Ascending aorta (tissue), 2 donors: Measurements from ENCODE around the gene AACS. TPM values are rescaled to one million over a fixed set of nuclear protein-coding genes. Genes with fewer than 3 reads are reported as not detected.
"Not testable (repeated sequence)": the region's sequence is repeated elsewhere in the genome, so short reads cannot be mapped to it uniquely, and the experiment has no call there.

Source experiments
- DNase-seq, 2 donors: peaks; one replicate each; pipeline ENCODE4 v3.0.0-alpha.2; 2019; ENCODE audit warnings: low spot score in 2 of 2
- H3K27ac ChIP-seq, 2 donors: fragments of 200-600 bp; sonication (generic); one replicate each; pipeline ENCODE4 v1.5.1; 2016 to 2017; ENCODE audit warnings: mild to moderate bottlenecking in 1 of 2
- H3K27me3 ChIP-seq: fragments of 200-600 bp; sonication (generic); one replicate; pipeline ENCODE4 v1.5.1; 2017
- H3K36me3 ChIP-seq, 2 donors: fragments of 200-600 bp; sonication (generic); one replicate each; pipeline ENCODE4 v1.5.1; 2016
- H3K4me1 ChIP-seq, 2 donors: fragments of 200-600 bp; sonication (generic); one replicate each; pipeline ENCODE4 v1.5.1; 2016 to 2017; ENCODE audit warnings: mild to moderate bottlenecking in 1 of 2
- H3K4me3 ChIP-seq, 2 donors: fragments of 200-600 bp; sonication (generic); one replicate each; pipeline ENCODE4 v1.5.1; 2016 to 2017; ENCODE audit warnings: mild to moderate bottlenecking in 1 of 2
- H3K9me3 ChIP-seq, 2 donors: fragments of 200-600 bp; sonication (generic); one replicate each; pipeline ENCODE4 v1.5.1; 2016
- CTCF ChIP-seq, 3 experiments: fragments of 200-600 bp in 2 of 3; fragments of 450-650 bp in 1 of 3; sonication (generic) in 2 of 3; IDR thresholded peaks; one replicate each; pipeline ENCODE4 v1.5.1; 2016 to 2019; ENCODE audit warnings: antibody characterized with exemption in 3 of 3, mild to moderate bottlenecking in 1 of 3, moderate library complexity in 1 of 3
- intact Hi-C: fragments of 100-400 bp; cut with DNase I; formaldehyde crosslinking; loops from one replicate; pipeline ENCODE4 v1.15.1; 2023
- total RNA-seq: library from RNA; depleted of rRNA; stranded (reverse); fragments of >200 nt; gene quantifications from one replicate; pipeline ENCODE4 v1.1.0, GENCODE V29; 2016

Gene AACS
- total RNA-seq, 1 donor from 2014 or later = 7.0 TPM

GRCh38 chr12:125070112-125070511 lies 4.9 kb downstream of the AACS start:
- Histone ChIP-seq H3K27ac (no peak overlapping the region), H3K9me3 (no peaks in the 10 kb centered on the region), H3K4me1 (peaks cover 4 to 6% of the 10 kb centered on the region in 2 donors), H3K36me3 (peaks cover 0 to 6% of the 10 kb centered on the region in 2 donors), H3K27me3 (no peaks in the 10 kb centered on the region), H3K4me3 (no peak overlapping the region)
- DNase-seq = no peak
- intact Hi-C loops = no loop called here
- TF ChIP-seq CTCF (IDR thresholded peaks at IDR 0.05) = no peak

DNA sequence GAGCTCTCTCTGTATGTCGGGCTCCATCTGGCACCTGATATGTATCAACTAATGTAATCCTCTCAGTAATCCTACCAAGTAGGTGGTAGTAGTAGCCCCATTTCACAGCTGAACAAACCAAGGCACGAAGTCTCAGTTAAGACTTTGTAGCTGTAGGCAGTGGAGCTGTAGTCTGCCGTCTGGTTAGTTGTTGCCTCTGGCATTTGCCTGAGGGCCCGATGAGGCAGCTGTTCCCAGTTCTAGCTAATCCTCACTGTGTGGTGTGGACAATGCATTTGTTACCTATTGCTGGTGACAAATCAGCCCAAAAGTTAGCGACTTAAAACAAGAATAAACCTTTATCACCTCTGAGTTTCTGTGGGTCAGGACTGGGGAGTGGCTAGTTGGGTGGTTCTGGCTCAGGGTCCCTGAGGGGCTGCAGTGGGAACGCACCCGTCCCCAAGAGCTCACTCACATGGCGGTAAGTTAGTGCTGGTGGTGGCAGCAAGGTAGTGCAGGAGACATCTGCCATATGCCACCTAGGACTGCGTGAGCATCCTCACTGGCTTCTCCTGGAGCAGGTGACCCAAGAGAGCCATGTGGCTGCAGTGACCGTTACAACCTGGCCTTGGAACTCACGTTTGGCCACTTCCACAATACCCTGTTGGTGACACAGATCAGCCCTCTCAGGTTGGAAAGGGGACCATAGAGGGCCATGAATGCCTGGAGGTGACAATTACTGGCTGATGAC lies 5.6 kb downstream of the AACS start:
- no peak for TF ChIP-seq CTCF (IDR thresholded peaks at IDR 0.05)
- Histone ChIP-seq H3K4me1 (peaks cover 0 to 5% of the 10 kb centered on the region in 2 donors), H3K9me3 (no peaks in the 10 kb centered on the region), H3K27me3 (no peaks in the 10 kb centered on the region), H3K27ac (no peak overlapping the region), H3K4me3 (no peak overlapping the region), H3K36me3 (peaks cover 0 to 8% of the 10 kb centered on the region in 2 donors)
- intact Hi-C loops = no loop called here
- no peak for DNase-seq

DNA sequence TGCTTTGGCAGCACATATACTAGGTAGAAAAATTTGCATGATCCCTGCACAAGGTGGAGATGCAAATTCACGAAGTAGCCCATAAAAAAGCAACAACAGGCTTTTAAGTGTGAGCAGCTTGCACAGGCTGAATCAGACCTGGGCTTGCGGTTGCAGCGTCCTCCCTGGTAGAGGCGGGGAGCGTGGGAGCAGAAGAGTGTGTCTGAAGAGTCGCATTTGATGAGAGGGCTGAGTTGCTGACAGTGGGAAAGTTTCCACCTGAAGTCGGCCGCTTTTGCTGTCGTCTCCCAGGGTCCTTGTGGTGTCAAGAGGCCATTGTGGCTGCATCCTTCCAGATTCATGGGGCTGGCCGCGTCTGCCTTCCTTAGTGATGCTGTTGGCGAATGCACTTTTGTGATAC lies 6.2 kb downstream of the AACS start:
- intact Hi-C loops = no loop called here
- H3K27ac ChIP-seq = no peak overlapping the region
- no peak overlapping the region for H3K4me3 ChIP-seq
- no peak for DNase-seq
- H3K36me3 ChIP-seq = peaks cover 2 to 14% of the 10 kb centered on the region in 2 donors
- peaks cover 0 to 4% of the 10 kb centered on the region in 2 donors for H3K4me1 ChIP-seq
- TF ChIP-seq CTCF (IDR thresholded peaks at IDR 0.05) = no peak
- H3K27me3 ChIP-seq = no peaks in the 10 kb centered on the region
- no peaks in the 10 kb centered on the region for H3K9me3 ChIP-seq

GRCh38 chr12:125072496-125072895 lies 7.3 kb downstream of the AACS start:
- Histone ChIP-seq H3K36me3 (peaks cover 6 to 24% of the 10 kb centered on the region in 2 donors), H3K27me3 (no peaks in the 10 kb centered on the region), H3K4me1 (no peaks in the 10 kb centered on the region), H3K27ac (no peak overlapping the region), H3K9me3 (no peaks in the 10 kb centered on the region), H3K4me3 (no peak overlapping the region)
- intact Hi-C loops = no loop called here
- TF ChIP-seq CTCF (IDR thresholded peaks at IDR 0.05) = no peak
- DNase-seq = no peak

GRCh38 chr12:125074294-125074693 lies 9.1 kb downstream of the AACS start:
- intact Hi-C loops, H3K9me3 ChIP-seq, H3K27ac ChIP-seq, H3K4me3 ChIP-seq, H3K4me1 ChIP-seq, H3K27me3 ChIP-seq, DNase-seq: not testable (repeated sequence)
- peaks cover 12 to 27% of the 10 kb centered on the region in 2 donors for H3K36me3 ChIP-seq

DNA sequence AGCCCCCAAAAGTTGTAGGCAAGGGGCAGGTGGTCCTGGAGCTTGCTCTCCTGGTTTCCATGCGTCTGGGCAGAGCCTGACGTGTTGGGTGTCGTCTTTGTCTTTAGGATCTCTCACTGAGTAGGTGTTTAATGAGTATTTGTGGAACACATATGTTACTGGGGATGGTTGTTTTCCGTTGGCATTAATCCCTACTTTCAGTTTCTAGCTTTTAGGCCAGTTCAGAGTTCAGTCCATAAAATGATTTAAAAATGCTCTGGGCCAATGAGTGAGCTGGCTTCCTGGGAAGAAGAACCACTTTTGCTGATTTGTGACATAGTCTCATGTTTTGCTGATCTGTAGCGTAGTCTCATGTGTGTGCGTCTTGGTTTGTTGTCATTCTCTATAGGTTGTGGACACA lies 10.9 kb downstream of the AACS start:
- Histone ChIP-seq H3K36me3 (peaks cover 13 to 31% of the 10 kb centered on the region in 2 donors), H3K27ac (no peak overlapping the region)

More for the DNA sequence above, 10.9 kb downstream of the AACS start:
- intact Hi-C loops = no loop called here
- no peak for TF ChIP-seq CTCF (IDR thresholded peaks at IDR 0.05)
- DNase-seq = no peak
- H3K27me3 ChIP-seq = no peaks in the 10 kb centered on the region
- H3K9me3 ChIP-seq = no peaks in the 10 kb centered on the region
- H3K4me3 ChIP-seq = no peak overlapping the region
- H3K4me1 ChIP-seq = no peaks in the 10 kb centered on the region
